GM21360 (cell line): ENCODE results near the gene NMRK2.
"Not testable (repeated sequence)": the region's sequence is repeated elsewhere in the genome, so short reads cannot be mapped to it uniquely, and the experiment has no call there.

Source experiments
- ATAC-seq: cut with Tn5 transposase; IDR thresholded peaks from one replicate; pipeline ENCODE4 v1.9.1; 2021; ENCODE audit warnings: mild to moderate bottlenecking, moderate library complexity; ENCODE audit not compliant: unreplicated experiment

The NMRK2 gene

DNA sequence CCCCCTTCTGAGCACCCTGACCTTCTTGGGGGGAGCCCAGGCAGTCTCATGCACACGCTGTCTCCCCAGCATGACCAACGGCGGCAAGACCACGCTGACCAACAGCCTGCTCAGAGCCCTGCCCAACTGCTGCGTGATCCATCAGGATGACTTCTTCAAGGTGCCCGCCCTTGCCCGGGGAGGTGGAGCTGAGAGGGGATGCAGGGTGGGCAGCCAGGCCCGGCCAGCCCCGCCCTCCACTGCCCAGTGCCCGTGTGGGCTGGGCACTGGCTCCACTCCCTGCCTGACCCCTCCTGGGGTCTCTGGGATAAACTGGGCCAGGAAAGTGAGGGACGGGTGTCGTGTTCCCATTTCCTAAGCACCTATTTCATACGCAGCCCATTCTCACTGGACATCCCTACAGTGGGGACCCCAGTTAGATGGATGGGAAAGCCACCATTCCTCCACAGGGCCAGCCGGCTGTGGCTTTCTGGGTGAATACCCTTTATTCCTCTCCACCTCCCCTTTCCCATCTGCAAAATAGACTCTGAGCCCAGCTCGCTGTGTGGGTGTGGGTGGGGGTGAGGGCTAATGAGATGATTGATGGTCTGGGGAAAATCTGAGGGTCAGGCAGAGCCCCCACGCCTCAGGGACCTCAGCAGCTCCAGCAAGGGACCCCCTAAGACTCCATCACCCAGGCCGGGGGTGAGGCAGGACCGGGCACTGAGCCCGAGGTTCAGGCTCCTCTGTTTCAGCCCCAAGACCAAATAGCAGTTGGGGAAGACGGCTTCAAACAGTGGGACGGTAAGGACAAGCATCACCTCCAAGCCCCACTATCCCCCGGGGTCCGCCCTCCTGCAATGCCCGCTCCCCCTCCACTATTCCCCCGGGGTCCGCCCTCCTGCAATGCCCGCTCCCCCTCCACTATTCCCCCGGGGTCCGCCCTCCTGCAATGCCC lies 3.9 kb downstream of the NMRK2 start:
- no peak for ATAC-seq

DNA sequence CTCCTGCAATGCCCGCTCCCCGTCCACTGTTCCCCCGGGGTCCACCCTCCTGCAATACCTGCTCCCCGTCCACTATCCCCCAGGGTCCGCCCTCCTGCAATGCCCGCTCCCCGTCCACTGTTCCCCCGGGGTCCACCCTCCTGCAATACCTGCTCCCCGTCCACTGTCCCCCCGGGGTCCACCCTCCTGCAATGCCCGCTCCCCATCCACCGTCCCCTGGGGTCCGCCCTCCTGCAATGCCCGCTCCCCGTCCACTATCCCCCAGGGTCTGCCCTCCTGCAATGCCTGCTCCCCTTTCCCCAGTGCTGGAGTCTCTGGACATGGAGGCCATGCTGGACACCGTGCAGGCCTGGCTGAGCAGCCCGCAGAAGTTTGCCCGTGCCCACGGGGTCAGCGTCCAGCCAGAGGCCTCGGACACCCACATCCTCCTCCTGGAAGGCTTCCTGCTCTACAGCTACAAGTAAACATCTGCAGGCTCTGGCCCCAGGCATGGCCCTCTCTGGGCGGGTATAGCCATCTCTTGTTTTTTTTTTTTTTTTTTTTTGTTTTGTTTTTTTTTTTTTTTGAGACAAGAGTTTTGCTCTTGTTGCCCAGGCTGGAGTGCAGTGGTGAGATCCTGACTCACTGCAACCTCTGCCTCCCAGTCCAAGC lies 5.6 kb downstream of the NMRK2 start:
- ATAC-seq = not testable (repeated sequence)

DNA sequence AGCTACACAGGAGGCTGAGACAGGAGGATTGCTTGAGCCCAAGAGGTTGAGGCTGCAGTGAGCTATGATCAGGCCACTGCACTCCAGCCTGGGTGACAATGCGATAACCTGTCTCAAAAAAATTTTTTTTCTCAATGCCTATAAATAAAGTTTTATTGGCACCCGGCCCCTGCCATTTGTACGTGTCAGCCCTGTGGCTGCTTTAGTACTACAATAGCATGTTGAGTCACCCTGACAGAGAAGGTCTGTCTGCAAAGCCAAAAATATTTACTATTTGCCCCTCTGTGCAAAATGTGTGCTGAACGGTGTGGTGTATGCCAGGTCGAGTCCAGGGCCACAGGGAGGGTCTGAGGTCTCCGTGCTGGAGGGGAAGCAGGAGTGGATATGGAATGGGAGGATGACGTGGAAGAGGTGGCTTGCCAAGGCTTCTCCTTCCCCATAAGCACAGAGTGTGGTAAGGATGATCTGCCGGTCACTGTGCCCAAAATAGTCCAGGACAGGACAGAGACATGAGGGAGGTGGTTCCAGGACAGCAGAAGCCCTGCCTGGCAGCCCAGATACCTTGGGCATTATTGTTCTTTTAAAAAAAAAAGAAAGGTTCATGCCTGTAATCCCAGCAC lies 10.0 kb downstream of the NMRK2 start:
- no peak for ATAC-seq

DNA sequence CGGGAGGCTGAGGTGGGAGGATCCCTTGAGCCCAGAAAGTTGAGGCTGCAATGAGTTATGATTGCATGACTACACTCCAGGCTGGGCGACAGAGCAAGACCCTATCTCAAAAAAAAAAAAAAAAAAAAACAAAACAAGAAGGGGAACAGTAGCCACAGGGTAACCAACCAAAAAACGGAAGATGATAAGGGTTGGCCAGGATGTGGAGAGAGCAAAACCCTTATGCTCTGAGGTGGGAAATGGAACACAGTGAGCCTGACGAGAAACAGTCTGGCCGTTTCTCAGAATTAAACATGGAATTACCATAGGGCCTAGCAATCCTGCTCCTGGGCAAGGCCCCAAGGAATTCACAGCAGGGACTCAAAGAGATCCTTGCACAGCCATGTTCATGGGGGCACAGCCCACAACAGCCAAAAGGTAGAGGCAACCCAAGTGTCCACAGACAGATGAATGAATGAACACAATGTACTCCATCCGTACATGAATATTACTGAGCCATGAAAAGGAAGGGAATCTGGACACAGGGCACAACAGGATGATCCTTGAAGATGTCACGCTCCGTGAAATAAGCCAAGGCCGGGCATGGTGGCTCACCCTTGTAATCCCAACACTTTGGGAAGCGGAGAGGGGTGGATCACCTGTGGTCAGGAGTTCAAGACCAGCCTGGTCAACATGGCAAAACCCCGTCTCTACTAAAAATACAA lies 11.3 kb downstream of the NMRK2 start:
- ATAC-seq = no peak

DNA sequence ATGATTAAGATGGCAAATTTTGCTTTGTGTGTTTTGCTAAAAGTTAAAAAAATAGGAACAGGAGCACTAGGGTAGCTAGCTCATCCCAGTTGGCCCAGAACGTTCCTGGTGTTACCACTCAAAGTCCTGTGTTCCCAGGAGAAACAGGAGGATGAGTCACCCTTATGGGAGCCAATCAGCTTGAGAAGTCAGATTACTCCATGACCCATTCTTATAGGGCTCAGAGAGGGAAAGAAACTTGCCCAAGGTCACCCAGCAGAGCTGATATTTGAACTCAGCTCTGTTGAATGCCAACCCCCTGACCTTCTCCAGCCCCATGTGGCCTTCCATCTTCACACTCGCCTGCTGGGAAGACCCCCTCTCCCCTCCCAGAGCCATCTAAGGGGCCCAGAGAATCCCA lies 13.0 kb downstream of the NMRK2 start:
- no peak for ATAC-seq

DNA sequence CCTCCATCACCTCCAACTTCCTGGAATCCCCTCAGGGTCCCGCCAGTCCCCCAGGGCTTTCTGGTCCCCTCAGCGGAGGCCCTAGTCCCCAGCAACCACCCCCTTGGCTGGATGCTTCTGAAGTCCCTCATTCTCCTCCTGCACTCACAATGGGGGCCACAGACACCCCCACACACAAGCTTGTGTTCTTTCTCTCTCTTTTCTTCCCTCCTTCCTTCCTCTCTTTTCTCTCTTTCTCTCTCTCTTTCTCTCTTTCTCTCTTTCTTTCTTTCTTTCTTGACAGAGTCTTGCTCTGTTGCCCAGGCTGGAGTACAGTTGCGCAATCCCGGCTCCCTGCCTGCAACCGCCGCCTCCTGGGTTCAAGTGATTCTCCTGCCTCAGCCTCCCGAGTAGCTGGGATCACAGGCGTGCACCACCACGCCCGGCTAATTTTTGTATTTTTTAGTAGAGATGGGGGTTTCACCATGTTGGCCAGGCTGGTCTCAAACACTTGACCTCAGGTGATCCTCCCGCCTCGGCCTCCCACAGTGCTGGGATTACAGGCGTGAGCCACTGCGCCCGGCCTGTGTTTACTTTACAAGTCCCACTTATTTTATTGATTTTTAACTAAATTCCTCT lies 14.6 kb downstream of the NMRK2 start:
- not testable (repeated sequence) for ATAC-seq

DNA sequence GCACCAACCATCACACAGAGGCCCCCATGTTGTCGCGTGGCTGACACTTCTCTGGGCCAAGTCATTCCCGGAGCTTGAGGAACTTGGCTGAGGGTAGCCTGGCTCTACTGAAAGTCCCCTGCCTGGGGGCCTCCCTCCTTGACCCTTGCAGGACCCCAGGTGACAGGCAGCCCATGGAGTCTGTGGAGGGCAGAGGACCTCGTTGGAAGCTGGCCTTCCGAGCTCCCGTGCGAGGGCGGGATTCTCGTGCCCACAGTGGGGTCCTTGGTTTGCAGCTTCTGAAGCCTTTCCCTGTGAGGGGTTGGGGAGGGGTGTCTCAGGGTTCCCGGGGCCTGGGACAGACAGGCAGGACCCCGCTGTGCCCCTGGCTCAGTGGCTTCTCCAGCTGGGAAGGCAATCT lies 16.4 kb downstream of the NMRK2 start:
- ATAC-seq = no peak

DNA sequence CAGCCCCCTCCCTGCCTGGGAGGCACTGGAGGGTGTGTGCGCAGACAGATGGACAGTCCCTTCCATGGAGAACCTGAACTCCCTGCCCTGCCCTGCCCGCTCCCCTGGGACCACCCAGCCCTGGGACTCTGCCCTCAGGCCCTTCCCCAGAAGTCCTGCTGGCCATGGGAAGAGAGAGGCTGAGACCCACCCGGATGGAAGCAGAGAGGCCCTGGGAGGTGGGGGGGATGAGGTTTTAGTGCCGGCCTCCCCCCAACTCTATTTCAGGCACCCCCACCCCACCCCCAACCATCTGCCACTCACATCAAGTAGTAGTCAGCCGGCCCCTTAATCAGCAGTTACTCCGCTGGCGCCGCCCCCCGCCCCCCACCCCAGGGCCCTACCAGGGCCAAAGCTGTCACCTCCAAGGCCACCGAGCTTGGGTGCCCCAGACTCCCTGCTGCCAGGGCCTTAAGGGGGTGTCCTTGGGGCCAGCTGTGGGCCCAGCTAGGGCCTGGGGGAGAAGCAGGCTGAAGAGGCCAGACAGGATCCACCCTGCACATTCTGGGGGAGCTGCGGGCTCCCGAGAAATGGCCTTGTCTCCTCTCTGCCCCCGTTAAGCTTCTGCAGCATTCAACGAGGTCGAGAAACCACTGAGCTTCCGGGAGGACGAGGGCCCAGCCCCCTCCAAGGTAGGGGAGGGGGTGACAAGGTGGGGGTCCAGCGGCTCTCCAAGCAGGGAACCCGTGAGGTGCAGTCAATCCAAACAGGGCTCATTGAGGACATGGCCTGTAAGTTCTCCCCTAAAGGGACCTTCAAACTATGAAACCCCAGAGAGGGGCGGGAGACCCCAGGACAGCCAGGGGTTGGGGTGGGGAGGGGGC lies 17.4 kb downstream of the NMRK2 start:
- no peak for ATAC-seq

DNA sequence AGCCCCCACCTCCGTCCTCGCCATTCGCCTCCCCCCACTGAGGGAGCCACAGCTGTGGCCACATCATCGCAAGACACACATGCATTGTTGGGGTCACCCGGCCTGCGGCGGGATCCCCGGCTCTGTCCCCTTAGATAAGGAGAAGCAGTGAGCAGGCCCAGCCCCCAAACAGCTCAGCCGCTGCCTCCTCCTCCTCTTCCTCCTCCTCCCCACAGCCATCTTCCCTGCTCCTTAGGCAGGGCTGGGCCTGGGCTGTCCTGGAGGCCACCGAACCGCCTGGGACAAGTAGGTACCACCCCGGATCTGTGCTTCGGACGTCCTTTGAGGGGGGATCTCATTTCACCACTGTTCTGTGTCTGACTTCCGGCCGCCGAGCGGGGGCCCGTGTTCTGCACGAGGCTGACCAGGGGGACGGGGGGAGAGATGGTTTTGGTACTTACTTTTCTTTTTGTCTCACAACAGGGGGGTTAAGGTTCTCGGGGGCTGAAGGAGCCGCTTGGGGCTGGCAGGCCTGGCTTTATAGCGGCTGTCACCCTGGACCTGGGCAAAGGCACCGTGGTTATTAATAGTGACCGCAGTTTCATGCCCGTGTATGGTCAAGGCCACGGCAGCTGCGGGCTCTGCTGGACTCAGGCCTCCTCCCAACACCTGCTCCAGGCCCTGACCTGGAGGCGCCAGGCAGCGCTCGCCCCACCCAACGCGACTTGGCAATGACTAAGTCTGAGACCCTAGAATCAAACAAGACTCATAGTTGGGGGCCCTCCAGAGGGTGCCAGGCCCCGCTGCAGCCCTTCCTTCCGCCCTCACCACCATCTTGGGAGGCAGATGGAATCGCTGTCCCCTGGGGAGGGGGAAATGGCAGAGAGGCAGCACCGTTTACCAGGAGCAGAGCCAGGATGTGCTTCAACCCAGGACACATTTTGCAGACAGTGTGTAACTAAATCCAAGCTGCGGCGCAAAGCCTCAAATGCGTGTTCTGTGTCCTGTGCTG lies 18.3 kb downstream of the NMRK2 start:
- no peak for ATAC-seq

DNA sequence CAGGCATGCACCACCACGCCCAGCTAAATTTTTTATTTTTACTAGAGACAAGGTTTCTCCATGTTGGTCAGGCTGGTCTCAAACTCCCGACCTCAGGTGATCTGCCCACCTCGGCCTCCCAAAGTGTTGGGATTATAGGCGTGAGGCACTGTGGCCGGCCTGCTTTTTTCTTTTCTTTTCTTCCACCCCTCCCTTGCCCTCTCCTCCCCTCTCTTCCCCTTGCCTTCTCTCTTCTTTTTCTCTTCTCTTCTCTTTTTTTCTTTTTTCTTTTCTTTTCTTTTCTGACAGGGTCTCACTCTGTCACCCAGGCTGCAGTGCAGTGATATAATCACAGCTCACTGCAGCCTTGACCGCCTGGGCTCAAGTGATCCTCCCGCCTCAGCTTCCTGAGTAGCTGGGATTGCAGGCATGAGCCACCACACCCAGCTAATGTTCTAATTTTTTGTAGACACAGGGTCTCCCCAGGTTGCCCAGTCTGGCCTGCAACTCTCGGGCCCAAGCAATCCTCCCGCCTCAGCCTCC lies 19.9 kb downstream of the NMRK2 start:
- ATAC-seq = not testable (repeated sequence)

DNA sequence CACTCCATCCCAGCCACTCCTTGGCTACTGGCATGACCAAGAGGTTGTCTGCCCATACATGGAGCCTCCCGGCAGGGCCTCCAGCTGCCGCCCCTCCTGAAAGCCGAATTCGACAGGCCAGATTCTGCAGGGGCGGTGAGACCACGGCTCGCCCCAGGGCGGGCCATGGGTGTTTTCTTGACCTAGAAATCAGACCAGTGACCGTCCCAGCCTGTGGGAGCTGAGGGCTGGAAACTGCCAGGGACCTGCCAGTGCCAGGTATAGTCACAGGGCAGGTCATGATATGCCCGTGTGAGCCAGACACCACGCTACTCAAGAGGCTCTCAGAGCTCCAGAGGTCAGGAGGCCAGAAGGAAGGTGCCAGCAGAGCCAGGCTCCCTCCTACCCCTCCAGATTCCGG lies 21.2 kb downstream of the NMRK2 start:
- no peak for ATAC-seq

DNA sequence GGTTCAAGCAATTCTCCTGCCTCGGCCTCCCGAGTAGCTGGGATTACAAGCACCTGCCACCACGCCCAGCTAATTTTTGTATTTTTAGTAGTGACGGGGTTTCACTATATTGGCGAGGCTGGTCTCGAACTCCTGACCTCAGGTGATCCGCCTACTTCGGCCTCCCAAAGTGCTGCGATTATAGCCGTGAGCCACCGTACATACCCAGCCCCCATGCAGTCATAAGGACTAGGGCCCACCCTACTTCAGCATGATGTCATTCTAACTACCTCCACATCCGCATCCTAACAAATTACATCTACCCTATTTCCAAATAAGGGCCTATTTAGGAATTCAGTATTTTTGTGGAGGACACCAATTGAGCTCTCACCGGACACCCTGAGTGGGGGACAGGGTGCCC lies 22.4 kb downstream of the NMRK2 start:
- ATAC-seq = not testable (repeated sequence)

DNA sequence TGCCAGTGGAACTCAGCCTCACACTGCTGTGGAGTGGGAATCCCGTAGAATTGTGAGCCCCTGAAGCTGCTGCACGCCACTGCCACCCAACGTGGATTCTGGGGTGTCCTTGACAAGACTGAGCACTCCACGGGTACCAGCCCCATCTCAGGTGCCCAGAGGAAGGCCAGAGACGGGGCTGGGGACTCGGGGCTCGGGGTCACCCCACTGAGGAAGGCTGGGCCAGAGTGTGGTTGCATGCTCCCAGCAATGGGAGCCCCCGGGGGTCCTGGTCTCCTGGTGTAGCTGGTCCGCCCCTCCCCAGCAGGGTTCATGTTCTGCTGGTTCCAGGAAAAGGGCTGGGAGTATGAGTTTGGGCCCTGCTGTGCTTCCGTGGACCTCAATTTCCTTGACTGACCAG lies 22.8 kb downstream of the NMRK2 start:
- no peak for ATAC-seq

DNA sequence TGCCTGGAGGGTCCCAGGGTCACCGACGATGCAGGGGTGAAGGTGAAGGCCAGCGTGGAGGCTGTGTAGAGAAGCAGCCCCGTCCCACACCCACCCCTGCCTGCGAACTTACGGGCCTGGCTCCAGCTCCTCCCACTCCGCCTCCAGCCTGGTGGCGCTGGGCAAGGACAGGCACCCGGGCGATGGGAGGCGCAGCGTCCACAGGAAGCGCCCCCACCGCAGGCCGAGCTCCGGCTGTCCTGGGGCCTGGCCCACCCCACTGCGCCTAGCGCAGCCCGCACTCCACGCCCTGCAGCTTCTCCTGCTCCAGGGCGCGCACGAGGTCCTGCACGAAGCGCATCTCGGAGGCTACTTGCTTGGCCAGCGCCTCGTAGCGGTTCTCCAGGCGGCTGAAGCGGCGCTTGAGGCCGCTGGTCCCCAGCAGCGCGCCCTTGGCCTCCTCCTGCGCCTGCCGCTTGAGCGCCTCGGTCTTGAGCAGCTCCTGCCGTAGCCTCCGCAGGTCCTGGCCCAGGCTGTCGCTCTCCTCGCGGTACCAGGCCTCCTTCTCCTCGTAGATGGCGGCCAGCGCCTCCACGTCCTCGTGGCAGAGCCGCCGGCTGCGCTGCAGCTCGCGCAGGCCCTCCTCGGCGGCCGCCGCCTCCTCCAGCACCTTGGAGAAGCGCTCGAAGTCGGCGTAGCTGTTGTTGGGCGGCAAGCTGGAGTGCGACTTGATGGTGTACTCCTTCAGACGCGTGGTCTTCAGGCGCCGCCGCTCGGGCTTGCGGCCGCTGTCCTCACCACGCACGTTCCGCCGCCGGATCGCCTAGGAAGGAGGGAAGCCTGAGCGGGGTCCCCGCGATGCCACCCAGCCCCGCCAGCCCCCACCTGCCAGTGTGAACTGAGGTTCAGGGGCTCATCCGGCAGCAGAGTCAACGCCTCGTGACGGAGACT lies 26.2 kb downstream of the NMRK2 start:
- ATAC-seq = no peak

DNA sequence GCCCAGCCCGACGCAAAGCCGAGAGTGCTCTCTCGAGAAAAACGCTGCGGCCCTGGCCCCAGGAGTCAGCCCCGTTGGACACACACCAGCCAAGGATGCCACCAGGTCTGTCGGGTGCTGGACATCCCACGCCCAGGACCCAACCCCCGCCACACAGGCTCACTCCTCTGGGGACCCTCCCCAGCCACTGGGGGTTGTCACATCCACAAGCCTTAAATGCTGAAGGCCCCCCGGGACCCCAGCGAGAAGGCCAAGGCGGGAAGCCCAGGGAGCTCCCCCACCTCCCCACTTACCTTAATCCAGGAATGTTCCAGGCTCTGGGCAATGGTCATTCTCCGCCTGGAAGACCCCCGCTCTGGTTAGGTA lies 26.9 kb downstream of the NMRK2 start:
- ATAC-seq = no peak

DNA sequence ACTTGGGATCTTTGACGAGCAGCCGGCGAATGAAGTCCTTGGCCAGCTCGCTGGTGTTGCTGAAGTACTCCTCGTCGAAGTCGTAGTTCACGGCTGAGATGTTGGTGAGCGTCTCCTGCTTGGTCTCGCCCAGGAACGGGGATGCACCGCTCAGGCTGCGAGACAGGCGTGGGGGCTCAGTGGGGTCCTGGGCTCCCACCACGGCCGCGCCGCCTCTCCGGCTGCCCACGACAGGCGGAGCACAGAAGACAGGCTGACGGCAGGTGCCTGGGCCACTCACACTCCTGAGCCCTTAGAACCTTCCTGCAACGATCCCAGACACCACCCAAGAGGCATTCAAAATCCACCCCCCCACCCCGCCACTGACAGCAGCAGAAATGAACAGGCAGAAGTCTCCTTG lies 28.1 kb downstream of the NMRK2 start:
- no peak for ATAC-seq

DNA sequence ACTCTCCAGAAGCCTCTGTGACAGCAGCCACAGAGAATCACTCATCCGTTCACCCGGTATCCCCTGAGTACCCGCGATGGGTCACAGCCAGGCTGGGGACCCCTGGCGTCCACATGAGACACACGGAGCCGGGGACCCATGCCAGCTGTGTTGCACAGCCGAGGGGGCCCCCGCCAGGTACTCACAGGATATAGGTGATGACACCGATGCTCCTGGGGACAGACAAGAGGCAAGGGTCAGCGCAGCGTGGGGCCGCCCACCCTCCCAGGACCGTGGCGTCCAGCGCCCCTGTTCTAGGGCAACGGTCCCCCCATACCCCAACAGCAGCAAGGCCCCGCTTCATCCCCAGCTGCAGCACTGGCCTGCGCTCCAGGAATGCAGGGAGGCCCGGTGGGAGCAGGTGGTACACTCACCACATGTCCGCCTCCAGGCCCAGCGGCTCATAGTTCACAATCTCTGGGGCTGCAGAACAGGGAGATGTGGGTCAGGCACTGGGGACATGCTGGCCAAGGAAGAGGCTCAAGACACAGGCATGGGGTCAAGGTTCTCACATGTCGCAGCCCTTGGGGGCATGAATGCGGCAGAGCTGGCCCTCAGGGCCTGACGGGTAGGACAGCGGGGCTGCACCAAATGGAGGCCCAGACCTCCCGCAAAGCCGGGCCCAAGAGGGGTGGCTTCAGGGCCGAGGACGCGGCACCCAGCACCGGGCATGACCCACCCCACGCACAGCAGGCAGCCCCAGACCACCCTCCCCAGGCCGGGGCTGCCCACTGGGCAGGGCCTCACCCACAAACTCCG lies 30.8 kb downstream of the NMRK2 start:
- no peak for ATAC-seq
